NCI-H82 treated with DMSO at 0.1 percent for 48 hours (cell line): Measurements from ENCODE around the gene ALPP.

ENCODE experiments used
- DNase-seq: peaks from one replicate; lab custom pipeline; 2025; ENCODE audit not compliant: unreplicated experiment; lab: John Stamatoyannopoulos, UW

ALPP gene

GRCh38 chr2:232340171-232340935 lies 38.2 kb upstream of the ALPP start:
- no peak for DNase-seq

- DNase-seq: no peak
Observed at GRCh38 chr2:232341061-232341738, 37.4 kb upstream of the ALPP start.

GRCh38 chr2:232341739-232342126 lies 36.8 kb upstream of the ALPP start:
- no peak for DNase-seq

GRCh38 chr2:232342635-232343565 lies 35.7 kb upstream of the ALPP start:
- DNase-seq: no peak

GRCh38 chr2:232343821-232344220 lies 34.7 kb upstream of the ALPP start:
- DNase-seq: no peak

- DNase-seq: no peak
Observed at GRCh38 chr2:232345251-232345650, 33.3 kb upstream of the ALPP start.

GRCh38 chr2:232347369-232347768 lies 31.2 kb upstream of the ALPP start:
- DNase-seq: no peak

- DNase-seq: no peak
Observed at GRCh38 chr2:232348936-232349335, 29.6 kb upstream of the ALPP start.

- no peak for DNase-seq
Observed at GRCh38 chr2:232349546-232349945, 29.0 kb upstream of the ALPP start.

GRCh38 chr2:232349946-232350635 lies 28.5 kb upstream of the ALPP start:
- no peak for DNase-seq

GRCh38 chr2:232350804-232351685 lies 27.5 kb upstream of the ALPP start:
- DNase-seq: no peak

GRCh38 chr2:232351686-232352510 lies 26.7 kb upstream of the ALPP start:
- no peak for DNase-seq

GRCh38 chr2:232352511-232353091 lies 25.9 kb upstream of the ALPP start:
- DNase-seq: no peak

GRCh38 chr2:232353096-232353495 lies 25.5 kb upstream of the ALPP start:
- no peak for DNase-seq

GRCh38 chr2:232353660-232354059 lies 24.9 kb upstream of the ALPP start:
- no peak for DNase-seq

GRCh38 chr2:232354069-232354468 lies 24.5 kb upstream of the ALPP start:
- no peak for DNase-seq

- no peak for DNase-seq
Observed at GRCh38 chr2:232361646-232362045, 16.9 kb upstream of the ALPP start.

GRCh38 chr2:232362174-232362900 lies 16.2 kb upstream of the ALPP start:
- no peak for DNase-seq
